Prostate gland (tissue), 2 donors: Measurements from ENCODE around the gene PAQR4. TPM values are rescaled to one million over a fixed set of nuclear protein-coding genes. Genes with fewer than 3 reads are reported as not detected.

ENCODE experiments used
- DNase-seq: peaks from one replicate; pipeline ENCODE4 v3.0.0-alpha.2; 2019; ENCODE audit warnings: low spot score
- H3K27ac ChIP-seq, 2 donors: fragments of 200-600 bp; sonication (generic); 2 replicates each; pipeline ENCODE4 v1.5.1; 2017 to 2019
- H3K27me3 ChIP-seq: fragments of 200-600 bp; sonication (generic); replicated peaks from 2 replicates; pipeline ENCODE4 v1.5.1; 2019; ENCODE audit not compliant: insufficient read depth
- H3K36me3 ChIP-seq, 2 donors: fragments of 200-600 bp; sonication (generic); 1 replicate in 1 of 2; 2 replicates in 1 of 2; pipeline versions ENCODE4 v1.5.1 to v1.8.1; 2017 to 2019
- H3K4me1 ChIP-seq: fragments of 200-600 bp; sonication (generic); replicated peaks from 2 replicates; pipeline ENCODE4 v1.5.1; 2019
- H3K4me3 ChIP-seq, 2 donors: fragments of 200-600 bp; sonication (generic); 2 replicates each; pipeline ENCODE4 v1.5.1; 2017 to 2019
- H3K9me3 ChIP-seq: fragments of 200-600 bp; sonication (generic); 2 replicates; pipeline ENCODE4 v1.5.1; 2017
- POLR2A ChIP-seq: fragments of 450-650 bp; IDR thresholded peaks from one replicate; pipeline ENCODE4 v1.6.1; 2016; ENCODE audit warnings: antibody characterized with exemption, mild to moderate bottlenecking
- POLR2AphosphoS5 ChIP-seq: sonication (generic); formaldehyde crosslinking; IDR thresholded peaks from one replicate; pipeline ENCODE4 v1.6.1; 2017; ENCODE audit warnings: antibody characterized with exemption
- WGBS: methylation state at CpG from one replicate; pipeline ENCODE4 v1.1.5; 2018; 5-methylcytosine and 5-hydroxymethylcytosine counted together
- intact Hi-C: fragments of 100-400 bp; cut with DNase I; formaldehyde crosslinking; loops from one replicate; pipeline ENCODE4 v1.14.2; 2022
- small RNA-seq, 2 donors: library from RNA; depleted of rRNA; stranded (forward); fragments of <200 nt; gene quantifications; one replicate each; pipeline ENCODE3, GENCODE V24; 2016
- total RNA-seq, 2 donors: library from RNA; depleted of rRNA; stranded (reverse); fragments of >200 nt; gene quantifications; one replicate each; pipeline ENCODE4 v1.1.0, GENCODE V29; 2016
- TF ChIP-seq, protein P1 (sequence below), 4 experiments: fragments of 200-600 bp in 2 of 4; fragments of 450-650 bp in 2 of 4; sonication (generic) in 2 of 4; IDR thresholded peaks; 1 replicate in 3 of 4; 2 replicates in 1 of 4; pipeline ENCODE4 v1.5.1; 2016 to 2019; ENCODE audit warnings: antibody characterized with exemption in 4 of 4, mild to moderate bottlenecking in 2 of 4, moderate library complexity in 2 of 4

PAQR4 gene
- total RNA-seq, 2 donors from 2014 or later: 9.1 to 25.1 TPM

DNA sequence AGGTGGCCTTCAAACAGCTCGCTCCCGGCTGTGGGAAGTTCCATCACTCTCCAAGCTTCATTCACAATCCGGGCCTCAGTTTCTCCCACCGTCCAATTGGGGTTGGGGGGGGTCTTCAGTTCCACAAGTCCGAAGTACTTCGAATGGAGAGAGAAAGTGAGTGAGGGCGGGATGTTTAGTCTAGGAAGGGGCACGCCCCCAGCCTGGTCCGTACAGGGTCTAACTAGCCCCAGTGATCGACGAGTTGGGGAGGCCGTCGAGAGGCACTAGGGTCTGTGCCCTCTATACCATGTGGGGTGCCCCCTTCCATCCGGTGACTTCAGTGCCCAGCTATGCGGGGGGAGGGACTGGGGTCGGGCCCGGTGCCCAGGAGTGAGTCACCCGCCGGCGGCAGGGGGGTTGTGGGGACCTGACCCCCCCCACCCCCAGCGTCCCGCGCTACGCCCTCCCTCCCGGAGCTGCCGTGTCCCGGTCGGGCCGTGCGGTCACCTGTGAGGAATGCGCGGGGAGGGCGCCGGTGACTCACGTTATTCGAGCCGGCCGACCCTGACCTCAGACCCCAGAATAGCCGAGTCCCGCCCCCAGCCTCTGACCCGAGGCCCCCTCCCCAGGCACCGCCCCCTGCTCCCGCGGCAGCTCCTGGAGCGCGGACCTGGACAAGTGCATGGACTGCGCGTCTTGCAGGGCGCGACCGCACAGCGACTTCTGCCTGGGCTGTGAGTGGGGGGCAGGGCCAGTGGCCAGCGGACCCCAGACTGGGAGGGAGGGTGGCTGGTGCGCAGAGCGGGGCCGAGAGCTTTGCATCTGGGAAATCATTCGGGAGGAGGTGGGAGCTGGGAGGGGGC is 51.7 kb downstream of the PAQR4 start:
- intact Hi-C loops: no loop called here
- DNase-seq: peak; percentile 73
- H3K9me3 ChIP-seq: no peaks in the 10 kb centered on the region
- H3K36me3 ChIP-seq: no peaks in the 10 kb centered on the region
- WGBS: 1% methylated on average over 51 of the region's 57 CpGs
- H3K4me1 ChIP-seq: peaks cover 21% of the 10 kb centered on the region
- H3K27ac ChIP-seq: peak overlapping the region; percentile 89 to 94
- TF ChIP-seq POLR2AphosphoS5 (peak; percentile 82), POLR2A (no peak)
- H3K4me3 ChIP-seq: peak overlapping the region; percentile 48 to 54
- H3K27me3 ChIP-seq: no peaks in the 10 kb centered on the region

DNA sequence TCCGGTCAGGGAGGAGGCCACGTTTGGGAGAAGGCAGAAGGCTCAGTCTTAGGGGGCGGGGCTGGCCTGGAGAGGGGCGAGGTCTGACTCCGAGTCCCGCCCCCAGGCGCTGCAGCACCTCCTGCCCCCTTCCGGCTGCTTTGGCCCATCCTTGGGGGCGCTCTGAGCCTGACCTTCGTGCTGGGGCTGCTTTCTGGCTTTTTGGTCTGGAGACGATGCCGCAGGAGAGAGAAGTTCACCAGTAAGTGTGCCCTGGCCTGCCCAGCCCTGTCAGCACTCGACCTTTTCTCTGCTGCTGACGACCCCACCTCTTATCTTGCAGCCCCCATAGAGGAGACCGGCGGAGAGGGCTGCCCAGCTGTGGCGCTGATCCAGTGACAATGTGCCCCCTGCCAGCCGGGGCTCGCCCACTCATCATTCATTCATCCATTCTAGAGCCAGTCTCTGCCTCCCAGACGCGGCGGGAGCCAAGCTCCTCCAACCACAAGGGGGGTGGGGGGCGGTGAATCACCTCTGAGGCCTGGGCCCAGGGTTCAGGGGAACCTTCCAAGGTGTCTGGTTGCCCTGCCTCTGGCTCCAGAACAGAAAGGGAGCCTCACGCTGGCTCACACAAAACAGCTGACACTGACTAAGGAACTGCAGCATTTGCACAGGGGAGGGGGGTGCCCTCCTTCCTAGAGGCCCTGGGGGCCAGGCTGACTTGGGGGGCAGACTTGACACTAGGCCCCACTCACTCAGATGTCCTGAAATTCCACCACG is 52.5 kb downstream of the PAQR4 start:
- peak overlapping the region; percentile 89 to 94 for H3K27ac ChIP-seq
- no peaks in the 10 kb centered on the region for H3K36me3 ChIP-seq
- intact Hi-C loops: no loop called here
- no peaks in the 10 kb centered on the region for H3K27me3 ChIP-seq
- TF ChIP-seq, protein P1, sequence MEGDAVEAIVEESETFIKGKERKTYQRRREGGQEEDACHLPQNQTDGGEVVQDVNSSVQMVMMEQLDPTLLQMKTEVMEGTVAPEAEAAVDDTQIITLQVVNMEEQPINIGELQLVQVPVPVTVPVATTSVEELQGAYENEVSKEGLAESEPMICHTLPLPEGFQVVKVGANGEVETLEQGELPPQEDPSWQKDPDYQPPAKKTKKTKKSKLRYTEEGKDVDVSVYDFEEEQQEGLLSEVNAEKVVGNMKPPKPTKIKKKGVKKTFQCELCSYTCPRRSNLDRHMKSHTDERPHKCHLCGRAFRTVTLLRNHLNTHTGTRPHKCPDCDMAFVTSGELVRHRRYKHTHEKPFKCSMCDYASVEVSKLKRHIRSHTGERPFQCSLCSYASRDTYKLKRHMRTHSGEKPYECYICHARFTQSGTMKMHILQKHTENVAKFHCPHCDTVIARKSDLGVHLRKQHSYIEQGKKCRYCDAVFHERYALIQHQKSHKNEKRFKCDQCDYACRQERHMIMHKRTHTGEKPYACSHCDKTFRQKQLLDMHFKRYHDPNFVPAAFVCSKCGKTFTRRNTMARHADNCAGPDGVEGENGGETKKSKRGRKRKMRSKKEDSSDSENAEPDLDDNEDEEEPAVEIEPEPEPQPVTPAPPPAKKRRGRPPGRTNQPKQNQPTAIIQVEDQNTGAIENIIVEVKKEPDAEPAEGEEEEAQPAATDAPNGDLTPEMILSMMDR (IDR thresholded peaks at IDR 0.05): peak in 3 of 4 experiments; percentile 20 to 42 (median 41)
- TF ChIP-seq POLR2AphosphoS5 (no peak), POLR2A (no peak)
- 7% methylated on average over 25 of the region's 25 CpGs for WGBS
- H3K9me3 ChIP-seq: no peaks in the 10 kb centered on the region
- peak; percentile 57 for DNase-seq
- peaks cover 21% of the 10 kb centered on the region for H3K4me1 ChIP-seq
- H3K4me3 ChIP-seq: peak overlapping the region; percentile 48 to 54

- Histone ChIP-seq H3K27me3 (no peaks in the 10 kb centered on the region), H3K36me3 (no peaks in the 10 kb centered on the region), H3K4me1 (peaks cover 21% of the 10 kb centered on the region), H3K4me3 (peak overlapping the region; percentile 48 to 54), H3K27ac (peak overlapping the region; percentile 89 to 94), H3K9me3 (no peaks in the 10 kb centered on the region)
- DNase-seq: peak; percentile 86
- WGBS: 4% methylated on average over 8 of the region's 8 CpGs
- no peak for TF ChIP-seq POLR2A
- TF ChIP-seq, protein P1 (IDR thresholded peaks at IDR 0.05): no peak
- TF ChIP-seq POLR2AphosphoS5: peak; percentile 82
- intact Hi-C loops: no loop called here
Measured at GRCh38 chr16:3022208-3022683, 53.1 kb downstream of the PAQR4 start.

DNA sequence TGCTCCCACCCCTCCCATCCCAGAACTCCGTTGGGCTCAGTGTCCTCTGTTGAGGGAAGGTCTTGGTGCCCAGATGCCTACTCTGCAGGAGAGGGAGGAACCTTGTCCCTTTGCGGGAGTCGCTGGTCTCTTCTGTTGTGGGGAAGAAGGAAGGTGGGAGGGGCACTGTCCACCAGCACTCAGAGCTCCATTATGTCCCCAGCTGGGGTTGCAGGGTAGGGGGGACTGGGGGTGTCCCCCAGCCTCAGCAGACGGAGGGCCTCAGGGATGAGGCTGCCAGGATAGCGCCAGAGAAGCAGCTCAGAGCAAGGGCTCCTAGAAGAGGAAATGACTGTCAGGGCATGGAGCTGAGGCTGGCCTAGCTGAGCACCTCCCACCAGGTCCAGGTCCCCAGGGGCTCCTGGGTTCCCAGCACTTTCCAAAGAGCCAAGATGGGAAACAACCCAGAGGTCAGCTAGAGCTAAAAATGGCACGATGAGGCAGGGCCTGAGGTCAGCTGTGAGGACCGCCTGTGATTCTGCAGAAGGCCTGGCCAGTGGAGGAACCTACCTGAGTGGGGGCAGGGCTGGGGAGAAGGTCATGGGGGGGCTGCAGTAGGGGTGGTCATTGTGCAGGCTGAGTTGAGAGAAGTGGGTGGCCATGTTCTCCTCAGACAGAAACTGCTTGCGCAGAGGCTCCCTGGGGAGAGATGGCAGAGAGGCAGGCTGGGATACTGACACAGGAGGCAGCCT is 53.7 kb downstream of the PAQR4 start:
- Histone ChIP-seq H3K9me3 (no peaks in the 10 kb centered on the region), H3K36me3 (no peaks in the 10 kb centered on the region), H3K4me3 (peak overlapping the region; percentile 38 to 63), H3K27me3 (no peaks in the 10 kb centered on the region), H3K27ac (peak overlapping the region; percentile 89 to 94), H3K4me1 (peaks cover 22% of the 10 kb centered on the region)
- intact Hi-C loops: no loop called here
- TF ChIP-seq, protein P1 (IDR thresholded peaks at IDR 0.05): no peak
- TF ChIP-seq POLR2AphosphoS5: no peak
- no peak for TF ChIP-seq POLR2A
- WGBS: 36% methylated on average over 8 of the region's 8 CpGs
- no peak for DNase-seq

Small RNA genes within 50 kb of the gene (small RNA-seq; reads per million reads assigned to genes)
- 0 to 0.09 reads per million in 2 donors for gene LINC00514

Other genes starting within 250 kb of the PAQR4 start
- 1 to 10 TPM; 1.9 to 6.9 TPM for gene PRSS27, start 249.1 kb upstream of the PAQR4 start, total RNA-seq
- 100 to 1,000 TPM; 287 to 714 TPM for gene SRRM2, start 216.7 kb upstream of the PAQR4 start, total RNA-seq
- 100 to 1,000 TPM; 318 to 496 TPM for gene ELOB, start 192.1 kb upstream of the PAQR4 start, total RNA-seq
- gene PRSS33, start 181.8 kb upstream of the PAQR4 start, total RNA-seq: not detected
- gene PRSS41, start 170.9 kb upstream of the PAQR4 start, total RNA-seq: not detected
- gene PRSS21, start 152.1 kb upstream of the PAQR4 start, total RNA-seq: 10 to 100 TPM; 33.5 to 50.6 TPM
- gene ZG16B, start 139.0 kb upstream of the PAQR4 start, total RNA-seq: 100 to 1,000 TPM in 1 of 2 donors, 10 to 100 TPM in 1; 37.1 to 268 TPM
- gene PRSS22, start 111.2 kb upstream of the PAQR4 start, total RNA-seq: 10 to 100 TPM; 18.6 to 30.9 TPM
- 100 to 1,000 TPM in 1 of 2 donors, 10 to 100 TPM in 1; 78.8 to 150 TPM for gene FLYWCH2, start 86.1 kb upstream of the PAQR4 start, total RNA-seq
- gene FLYWCH1, start 57.4 kb upstream of the PAQR4 start, total RNA-seq: 10 to 100 TPM; 53.0 to 55.6 TPM
- 1 to 10 TPM; 1.4 to 4.0 TPM for gene KREMEN2, start 5.1 kb upstream of the PAQR4 start, total RNA-seq
- 10 to 100 TPM in 1 of 2 donors, 1 to 10 TPM in 1; 4.1 to 25.5 TPM for gene PKMYT1, start 11.1 kb downstream of the PAQR4 start, total RNA-seq
- under 1 TPM in 1 of 2 donors, not detected in 1; 0.91 TPM for gene CLDN9, start 43.6 kb downstream of the PAQR4 start, total RNA-seq
- under 1 TPM in 1 of 2 donors, not detected in 1; 0.14 TPM for gene CLDN6, start 48.8 kb downstream of the PAQR4 start, total RNA-seq
- gene TNFRSF12A, start 51.0 kb downstream of the PAQR4 start, total RNA-seq: 10 to 100 TPM; 57.4 to 59.0 TPM
- gene HCFC1R1, start 54.6 kb downstream of the PAQR4 start, total RNA-seq: 10 to 100 TPM; 52.4 to 67.0 TPM
- 10 to 100 TPM; 22.9 to 28.0 TPM for gene THOC6, start 54.7 kb downstream of the PAQR4 start, total RNA-seq
- gene BICDL2, start 67.6 kb downstream of the PAQR4 start, total RNA-seq: 10 to 100 TPM; 54.6 to 59.6 TPM
- 1 to 10 TPM in 1 of 2 donors, under 1 TPM in 1; 0.74 to 1.4 TPM for gene MMP25, start 77.2 kb downstream of the PAQR4 start, total RNA-seq
- gene IL32, start 96.3 kb downstream of the PAQR4 start, total RNA-seq: 10 to 100 TPM; 13.5 to 33.3 TPM
- gene ZSCAN10, start 129.9 kb downstream of the PAQR4 start, total RNA-seq: under 1 TPM in 1 of 2 donors, not detected in 1; 0.57 TPM
- 10 to 100 TPM; 20.9 to 27.0 TPM for gene ZNF205, start 143.2 kb downstream of the PAQR4 start, total RNA-seq
- 10 to 100 TPM; 18.4 to 28.1 TPM for gene ZNF213, start 165.7 kb downstream of the PAQR4 start, total RNA-seq
- not detected for gene OR1F1, start 218.9 kb downstream of the PAQR4 start, total RNA-seq